Tibial nerve (tissue), 4 donors: Measurements from ENCODE around the gene KCNRG.

Experiments used
- EP300 ChIP-seq, 2 donors: sonication (generic); formaldehyde crosslinking; IDR thresholded peaks; one replicate each; pipeline ENCODE4 v1.6.1; 2017; ENCODE audit warnings: antibody characterized with exemption in 2 of 2, mild to moderate bottlenecking in 1 of 2
- POLR2A ChIP-seq, 2 donors: fragments of 450-650 bp; IDR thresholded peaks; one replicate each; pipeline ENCODE4 v1.6.1; 2017; ENCODE audit warnings: antibody characterized with exemption in 2 of 2, mild to moderate bottlenecking in 2 of 2, moderate library complexity in 2 of 2
- TF ChIP-seq, protein P1 (sequence below), 5 experiments: fragments of 200-600 bp in 3 of 5; fragments of 450-650 bp in 2 of 5; sonication (generic) in 3 of 5; IDR thresholded peaks; one replicate each; pipeline ENCODE4 v1.5.1; 2016 to 2019; ENCODE audit warnings: antibody characterized with exemption in 5 of 5, mild to moderate bottlenecking in 3 of 5, moderate library complexity in 2 of 5

DNA sequence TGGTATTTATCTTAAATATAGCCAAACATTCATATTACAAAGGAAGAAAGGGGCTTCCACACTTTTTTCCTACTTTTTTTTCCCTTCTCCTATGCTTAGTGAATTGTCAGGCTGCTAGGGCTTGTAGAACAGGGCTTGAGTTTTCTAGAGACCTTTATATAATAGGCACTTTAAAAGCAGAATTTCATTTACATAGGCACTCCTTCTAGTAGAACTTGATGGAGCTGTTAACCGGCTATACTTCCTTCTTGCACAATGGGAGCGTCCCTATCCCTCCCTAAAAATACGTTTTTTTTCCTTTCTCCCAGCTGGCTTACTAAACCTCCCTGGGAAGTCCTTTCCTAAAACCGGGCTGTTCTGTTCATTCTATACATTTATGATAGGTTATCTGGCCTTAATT, 17.3 kb upstream of the KCNRG start:
- TF ChIP-seq, protein P1, sequence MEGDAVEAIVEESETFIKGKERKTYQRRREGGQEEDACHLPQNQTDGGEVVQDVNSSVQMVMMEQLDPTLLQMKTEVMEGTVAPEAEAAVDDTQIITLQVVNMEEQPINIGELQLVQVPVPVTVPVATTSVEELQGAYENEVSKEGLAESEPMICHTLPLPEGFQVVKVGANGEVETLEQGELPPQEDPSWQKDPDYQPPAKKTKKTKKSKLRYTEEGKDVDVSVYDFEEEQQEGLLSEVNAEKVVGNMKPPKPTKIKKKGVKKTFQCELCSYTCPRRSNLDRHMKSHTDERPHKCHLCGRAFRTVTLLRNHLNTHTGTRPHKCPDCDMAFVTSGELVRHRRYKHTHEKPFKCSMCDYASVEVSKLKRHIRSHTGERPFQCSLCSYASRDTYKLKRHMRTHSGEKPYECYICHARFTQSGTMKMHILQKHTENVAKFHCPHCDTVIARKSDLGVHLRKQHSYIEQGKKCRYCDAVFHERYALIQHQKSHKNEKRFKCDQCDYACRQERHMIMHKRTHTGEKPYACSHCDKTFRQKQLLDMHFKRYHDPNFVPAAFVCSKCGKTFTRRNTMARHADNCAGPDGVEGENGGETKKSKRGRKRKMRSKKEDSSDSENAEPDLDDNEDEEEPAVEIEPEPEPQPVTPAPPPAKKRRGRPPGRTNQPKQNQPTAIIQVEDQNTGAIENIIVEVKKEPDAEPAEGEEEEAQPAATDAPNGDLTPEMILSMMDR (IDR thresholded peaks at IDR 0.05) = no peak
- TF ChIP-seq EP300 (IDR thresholded peaks at IDR 0.05) (no peak), POLR2A (IDR thresholded peaks at IDR 0.05) (no peak)
